ENCODE results near the gene TRAF4.
A peak's percentile ranks its signal among the peaks of the same experiment; 100 is the strongest.

TRAF4 gene

DNA sequence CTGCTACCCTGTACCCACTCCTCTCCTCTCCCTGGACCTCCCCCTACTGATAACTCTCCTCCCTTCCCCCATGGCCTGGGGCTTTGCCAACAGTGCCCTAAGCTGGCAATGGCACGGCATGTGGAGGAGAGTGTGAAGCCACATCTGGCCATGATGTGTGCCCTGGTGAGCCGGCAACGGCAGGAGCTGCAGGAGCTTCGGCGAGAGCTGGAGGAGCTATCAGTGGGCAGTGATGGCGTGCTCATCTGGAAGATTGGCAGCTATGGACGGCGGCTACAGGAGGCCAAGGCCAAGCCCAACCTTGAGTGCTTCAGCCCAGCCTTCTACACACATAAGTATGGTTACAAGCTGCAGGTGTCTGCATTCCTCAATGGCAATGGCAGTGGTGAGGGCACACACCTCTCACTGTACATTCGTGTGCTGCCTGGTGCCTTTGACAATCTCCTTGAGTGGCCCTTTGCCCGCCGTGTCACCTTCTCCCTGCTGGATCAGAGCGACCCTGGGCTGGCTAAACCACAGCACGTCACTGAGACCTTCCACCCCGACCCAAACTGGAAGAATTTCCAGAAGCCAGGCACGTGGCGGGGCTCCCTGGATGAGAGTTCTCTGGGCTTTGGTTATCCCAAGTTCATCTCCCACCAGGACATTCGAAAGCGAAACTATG, 5.2 kb downstream of the TRAF4 start:
- no peaks in the 10 kb centered on the region for H3K27me3 Mint-ChIP-seq
- peaks cover 2% of the 10 kb centered on the region for H3K36me3 Mint-ChIP-seq
- H3K27ac Mint-ChIP-seq, result peak overlapping the region; percentile 68

DNA sequence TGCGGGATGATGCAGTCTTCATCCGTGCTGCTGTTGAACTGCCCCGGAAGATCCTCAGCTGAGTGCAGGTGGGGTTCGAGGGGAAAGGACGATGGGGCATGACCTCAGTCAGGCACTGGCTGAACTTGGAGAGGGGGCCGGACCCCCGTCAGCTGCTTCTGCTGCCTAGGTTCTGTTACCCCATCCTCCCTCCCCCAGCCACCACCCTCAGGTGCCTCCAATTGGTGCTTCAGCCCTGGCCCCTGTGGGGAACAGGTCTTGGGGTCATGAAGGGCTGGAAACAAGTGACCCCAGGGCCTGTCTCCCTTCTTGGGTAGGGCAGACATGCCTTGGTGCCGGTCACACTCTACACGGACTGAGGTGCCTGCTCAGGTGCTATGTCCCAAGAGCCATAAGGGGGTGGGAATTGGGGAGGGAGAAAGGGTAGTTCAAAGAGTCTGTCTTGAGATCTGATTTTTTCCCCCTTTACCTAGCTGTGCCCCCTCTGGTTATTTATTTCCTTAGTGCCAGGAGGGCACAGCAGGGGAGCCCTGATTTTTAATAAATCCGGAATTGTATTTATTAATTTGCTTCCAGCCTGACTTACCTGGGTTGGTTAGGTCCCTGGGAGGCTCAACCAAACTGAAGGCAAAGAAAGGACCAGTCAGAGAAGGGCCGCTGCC, 5.8 kb downstream of the TRAF4 start:
- Mint-ChIP-seq H3K27me3 (no peaks in the 10 kb centered on the region), H3K27ac (no peak overlapping the region), H3K4me3 (peak overlapping the region; percentile 42), H3K36me3 (peaks cover 2% of the 10 kb centered on the region), H3K9me3 (no peaks in the 10 kb centered on the region), H3K4me1 (peaks cover 17% of the 10 kb centered on the region)

More for the DNA sequence above, 5.2 kb downstream of the TRAF4 start:
- Mint-ChIP-seq H3K9me3 (no peaks in the 10 kb centered on the region), H3K4me1 (peaks cover 17% of the 10 kb centered on the region), H3K4me3 (peak overlapping the region; percentile 26)

DNA sequence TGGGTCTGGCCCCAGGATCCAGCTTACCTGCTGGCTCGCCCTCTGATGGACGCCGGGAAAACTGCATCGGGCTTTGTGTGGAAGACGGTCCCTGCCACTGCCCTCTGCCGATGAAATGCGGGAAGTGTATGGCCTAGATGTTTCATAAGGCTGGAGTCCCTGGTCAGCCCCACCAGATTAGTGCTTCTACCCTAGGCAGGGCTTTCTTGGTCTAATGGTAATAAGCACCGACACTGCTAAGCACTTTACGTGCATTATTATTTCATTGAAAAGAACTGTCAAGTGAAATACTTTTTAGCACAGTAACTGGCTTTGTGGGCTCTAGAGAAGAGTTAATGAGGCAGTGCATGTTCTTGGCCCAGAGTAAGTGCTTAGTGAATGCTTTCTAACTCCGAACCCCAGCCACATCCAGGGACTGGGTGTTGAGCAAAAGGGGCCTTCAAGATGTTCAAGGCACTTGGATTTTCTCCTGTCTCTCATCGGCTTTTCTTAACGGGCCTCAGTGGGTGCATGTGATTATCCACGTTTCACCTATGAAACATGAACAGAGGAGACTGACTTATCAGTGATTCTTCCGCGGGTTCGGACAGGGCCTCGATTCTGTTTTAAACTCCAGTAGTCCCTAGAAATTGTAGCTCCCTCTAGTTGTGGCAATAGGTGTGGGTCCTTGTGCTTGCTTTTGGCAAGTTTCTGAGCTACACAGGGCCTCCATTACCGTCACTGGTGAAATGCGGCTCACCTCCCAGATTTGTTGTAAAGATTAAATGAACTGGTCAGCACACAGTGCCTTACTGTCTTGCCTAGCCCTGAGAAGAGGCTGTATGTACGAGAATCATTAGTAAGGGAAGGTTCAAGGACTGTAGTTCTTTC, 6.6 kb downstream of the TRAF4 start:
- no peak overlapping the region for H3K27ac Mint-ChIP-seq
- peaks cover 2% of the 10 kb centered on the region for H3K36me3 Mint-ChIP-seq
- no peaks in the 10 kb centered on the region for H3K9me3 Mint-ChIP-seq
- H3K4me3 Mint-ChIP-seq, result peak overlapping the region; percentile 42
- H3K27me3 Mint-ChIP-seq, result no peaks in the 10 kb centered on the region
- H3K4me1 Mint-ChIP-seq, result peaks cover 17% of the 10 kb centered on the region

DNA sequence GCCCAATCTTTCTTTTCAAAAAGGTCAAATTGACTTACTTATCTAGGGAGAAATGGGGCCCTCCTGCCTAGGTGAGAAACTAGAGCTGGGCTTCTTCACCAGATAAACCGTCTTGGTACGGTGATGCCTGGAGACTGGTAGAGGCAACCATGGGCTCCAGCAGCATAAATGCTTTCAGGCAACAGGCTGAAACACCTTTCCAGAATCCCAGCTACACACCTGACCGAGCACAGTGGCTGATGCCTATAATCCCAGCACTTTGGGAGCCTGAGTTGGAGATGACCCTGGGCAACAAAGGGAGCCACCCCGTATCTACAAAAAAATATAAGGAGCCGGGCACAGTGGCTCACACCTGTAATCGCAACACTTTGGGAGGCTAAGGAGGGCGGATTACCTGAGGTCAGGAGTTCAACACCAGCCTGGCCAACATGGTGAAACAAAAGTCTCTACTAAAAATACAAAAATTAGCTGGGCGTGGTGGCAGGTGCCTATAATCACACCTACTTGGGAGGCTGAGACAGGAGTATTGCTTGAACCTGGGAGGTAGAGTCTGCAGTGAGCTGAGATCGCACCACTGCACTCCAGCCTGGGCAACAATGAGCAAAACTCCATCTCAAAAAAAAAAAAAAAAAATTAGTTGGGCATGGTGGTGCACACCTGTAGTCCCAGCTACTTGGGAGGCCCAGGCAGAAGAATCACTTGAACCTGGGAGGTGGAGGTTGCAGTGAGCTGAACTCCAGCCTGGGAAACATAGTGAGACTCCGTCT, 8.0 kb downstream of the TRAF4 start:
- H3K4me1 Mint-ChIP-seq, result peaks cover 11% of the 10 kb centered on the region
- H3K27me3 Mint-ChIP-seq, result no peaks in the 10 kb centered on the region
- H3K36me3 Mint-ChIP-seq, result peaks cover 4% of the 10 kb centered on the region
- H3K27ac Mint-ChIP-seq, result no peak overlapping the region
- H3K9me3 Mint-ChIP-seq, result no peaks in the 10 kb centered on the region
- no peak overlapping the region for H3K4me3 Mint-ChIP-seq

DNA sequence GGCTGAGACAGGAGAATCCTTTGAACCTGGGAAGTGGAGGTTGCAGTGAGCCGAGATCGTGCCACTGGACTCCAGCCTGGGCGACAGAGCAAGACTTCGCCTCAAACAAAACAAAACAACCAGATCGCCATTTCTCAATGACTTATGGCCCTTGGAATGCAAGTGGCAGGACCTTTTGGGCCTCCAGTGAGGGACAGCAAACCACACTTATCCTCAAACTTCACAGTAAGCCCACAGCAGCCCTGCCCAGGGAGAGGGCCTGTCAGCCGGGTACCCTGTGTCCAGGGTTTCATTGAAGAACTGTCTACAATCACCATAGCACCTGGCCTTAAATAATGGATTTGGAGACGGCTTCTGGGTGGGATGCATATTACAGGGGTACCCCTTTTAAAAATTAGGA, 11.7 kb downstream of the TRAF4 start:
- Mint-ChIP-seq H3K36me3 (peaks cover 13% of the 10 kb centered on the region), H3K9me3 (no peaks in the 10 kb centered on the region), H3K4me3 (no peak overlapping the region), H3K27me3 (no peaks in the 10 kb centered on the region), H3K4me1 (no peaks in the 10 kb centered on the region), H3K27ac (peak overlapping the region; percentile 59)

DNA sequence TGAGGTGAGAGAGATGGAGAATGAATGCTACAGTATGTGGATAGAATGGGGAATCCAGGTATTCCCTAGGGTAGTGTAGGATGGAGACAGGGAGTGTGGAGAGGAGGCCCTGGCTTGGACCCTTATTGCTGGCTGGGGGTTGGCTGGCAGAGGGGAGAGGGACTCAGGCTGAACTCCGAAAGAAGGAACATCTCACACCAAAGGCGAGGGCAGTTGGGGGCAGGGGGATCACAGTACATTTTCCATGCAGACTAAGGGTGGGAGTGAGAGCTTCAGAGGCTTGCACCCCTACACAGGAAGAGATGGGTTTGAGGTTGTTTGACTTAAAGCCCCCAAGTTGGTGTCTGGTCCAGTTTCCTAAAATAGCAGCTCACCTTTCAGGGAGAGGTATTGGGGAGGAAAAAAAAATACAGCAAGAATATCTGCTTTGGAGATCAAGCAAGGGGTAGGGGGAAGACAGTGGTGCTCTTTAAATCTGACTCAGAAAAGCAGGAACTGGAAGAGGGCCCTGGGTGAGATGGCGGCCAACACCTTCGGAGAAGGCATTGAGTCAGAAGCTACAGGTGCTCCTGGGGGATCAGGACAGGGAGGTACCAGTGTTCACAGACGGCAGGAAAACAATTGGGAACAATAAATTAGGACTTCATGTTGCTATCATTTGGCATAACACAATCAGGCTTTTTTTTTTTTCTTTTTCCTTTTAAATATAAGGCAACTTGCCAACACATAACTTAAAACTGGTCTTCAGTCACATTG, 12.4 kb downstream of the TRAF4 start:
- Mint-ChIP-seq H3K9me3 (no peaks in the 10 kb centered on the region), H3K27me3 (no peaks in the 10 kb centered on the region), H3K27ac (peak overlapping the region; percentile 68)

DNA sequence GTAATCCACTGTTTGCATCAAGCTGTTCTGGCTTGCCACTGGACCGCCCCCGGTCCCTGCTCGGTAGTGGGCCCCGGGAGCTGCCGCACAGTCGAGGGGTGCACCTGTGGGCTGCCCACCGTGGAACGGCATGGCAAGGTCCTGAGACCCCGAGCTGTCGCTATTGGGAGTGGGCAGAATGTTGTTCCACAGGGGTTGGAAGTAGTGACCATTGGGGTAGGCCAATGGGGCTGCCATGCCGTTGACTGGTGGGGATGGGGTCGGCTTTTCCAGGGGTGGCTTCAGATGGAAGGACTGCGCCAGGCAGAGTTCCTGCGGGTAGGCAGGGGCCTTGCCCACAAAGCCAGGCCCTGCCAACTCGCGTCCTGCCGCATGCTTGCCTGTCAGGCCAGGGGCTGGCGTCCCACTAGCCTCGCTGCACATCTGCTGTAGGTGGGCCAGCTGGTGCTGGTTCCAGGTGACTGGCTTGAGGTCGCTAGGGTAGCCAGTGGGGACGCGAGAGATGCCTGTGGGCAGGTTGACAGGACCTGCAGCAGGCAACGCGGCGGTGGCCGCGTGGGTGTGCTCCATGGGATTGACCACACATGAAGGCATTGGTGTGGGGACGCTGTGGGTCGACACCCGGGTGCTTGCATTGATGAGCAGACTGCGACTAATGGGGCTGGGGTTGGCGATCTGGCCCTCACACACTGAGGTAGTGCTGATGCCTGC, 14.8 kb downstream of the TRAF4 start:
- no peaks in the 10 kb centered on the region for H3K9me3 Mint-ChIP-seq
- H3K27ac Mint-ChIP-seq, result peak overlapping the region; percentile 65
- peaks cover 4% of the 10 kb centered on the region for H3K4me1 Mint-ChIP-seq
- H3K36me3 Mint-ChIP-seq, result peaks cover 13% of the 10 kb centered on the region
- H3K27me3 Mint-ChIP-seq, result no peaks in the 10 kb centered on the region
- H3K4me3 Mint-ChIP-seq, result no peak overlapping the region

More for the DNA sequence above, 12.4 kb downstream of the TRAF4 start:
- H3K4me1 Mint-ChIP-seq, result no peaks in the 10 kb centered on the region
- peaks cover 13% of the 10 kb centered on the region for H3K36me3 Mint-ChIP-seq
- H3K4me3 Mint-ChIP-seq, result no peak overlapping the region

DNA sequence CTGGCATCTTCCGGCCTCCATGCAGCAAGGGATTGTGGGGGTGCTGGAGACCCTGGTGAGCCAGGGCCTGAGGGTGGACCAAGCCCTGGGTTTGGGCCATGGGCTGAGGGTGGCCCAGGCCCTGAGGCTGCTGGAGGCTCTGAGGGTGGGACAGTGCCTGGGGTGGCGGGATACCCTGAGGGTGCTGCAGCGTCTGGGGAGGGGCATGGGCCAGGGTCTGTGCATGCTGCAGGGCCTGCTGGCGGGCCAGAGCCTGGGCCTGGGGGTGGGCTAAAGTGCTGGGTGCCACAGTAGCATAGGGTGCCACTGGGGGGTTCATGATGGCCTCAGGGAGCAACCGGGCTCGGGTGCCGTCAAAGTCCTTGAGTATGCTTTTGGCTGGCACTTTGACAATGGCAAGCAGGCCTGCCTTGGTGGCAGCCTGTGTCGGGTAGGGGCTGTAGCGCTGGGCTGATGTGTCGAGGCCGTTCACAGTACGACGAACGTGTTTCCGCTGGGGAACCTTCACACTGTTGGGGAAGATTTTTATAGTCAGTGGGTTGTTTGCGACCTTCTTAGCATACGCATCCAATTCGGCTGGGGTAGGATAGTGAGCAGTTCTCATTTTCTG, 15.6 kb downstream of the TRAF4 start:
- Mint-ChIP-seq H3K9me3 (no peaks in the 10 kb centered on the region), H3K4me3 (no peak overlapping the region), H3K4me1 (peaks cover 7% of the 10 kb centered on the region), H3K36me3 (peaks cover 15% of the 10 kb centered on the region), H3K27ac (no peak overlapping the region), H3K27me3 (no peaks in the 10 kb centered on the region)

DNA sequence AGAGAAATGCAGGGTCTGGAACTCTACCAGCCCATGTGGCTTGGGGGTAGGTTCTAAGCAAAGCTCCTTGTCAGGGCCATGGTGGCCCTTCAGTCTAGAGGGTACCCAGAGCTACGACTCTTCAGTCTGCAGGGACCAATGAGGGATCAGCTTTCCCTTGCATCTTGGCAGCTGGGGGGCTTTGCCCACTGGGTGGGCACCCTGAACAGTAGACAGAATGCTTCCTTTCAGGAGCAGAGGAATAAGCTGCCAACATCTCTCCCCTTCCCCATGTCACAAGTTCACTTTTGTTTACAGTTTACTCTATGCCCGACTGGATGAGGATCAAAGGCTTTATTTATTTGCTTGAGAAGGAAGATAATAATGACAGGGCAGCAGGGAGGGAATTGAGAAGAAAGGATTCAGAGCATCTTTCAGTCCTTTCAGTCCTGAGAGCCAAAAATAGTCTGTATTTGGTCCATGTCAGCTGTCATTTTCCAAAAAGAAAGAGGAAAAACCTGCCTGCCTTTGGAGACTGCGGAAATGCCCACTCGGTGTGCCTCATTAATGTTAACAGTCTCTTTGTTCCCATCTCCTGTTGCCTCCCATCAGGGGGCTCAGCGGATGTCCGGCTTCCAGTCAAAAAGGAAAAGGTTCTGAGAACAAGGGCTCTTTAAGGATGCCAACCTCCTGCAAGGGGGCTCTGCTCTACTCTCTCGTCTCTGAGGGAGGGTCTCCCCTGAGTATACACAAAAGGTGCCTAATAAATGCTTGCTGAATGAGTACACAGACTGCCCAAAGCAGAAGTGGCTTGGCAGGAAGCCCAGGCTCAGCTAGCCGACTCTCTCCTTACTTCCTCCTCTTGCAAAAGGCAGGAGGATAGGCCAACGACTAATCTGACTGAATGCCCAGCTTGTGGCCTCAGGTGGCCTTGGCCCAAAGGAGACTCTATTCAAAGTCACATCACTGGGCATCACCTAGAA, 17.1 kb downstream of the TRAF4 start:
- peaks cover 7% of the 10 kb centered on the region for H3K4me1 Mint-ChIP-seq
- H3K4me3 Mint-ChIP-seq, result no peak overlapping the region
- no peak overlapping the region for H3K27ac Mint-ChIP-seq
- H3K27me3 Mint-ChIP-seq, result no peaks in the 10 kb centered on the region
- H3K9me3 Mint-ChIP-seq, result no peaks in the 10 kb centered on the region
- peaks cover 15% of the 10 kb centered on the region for H3K36me3 Mint-ChIP-seq

DNA sequence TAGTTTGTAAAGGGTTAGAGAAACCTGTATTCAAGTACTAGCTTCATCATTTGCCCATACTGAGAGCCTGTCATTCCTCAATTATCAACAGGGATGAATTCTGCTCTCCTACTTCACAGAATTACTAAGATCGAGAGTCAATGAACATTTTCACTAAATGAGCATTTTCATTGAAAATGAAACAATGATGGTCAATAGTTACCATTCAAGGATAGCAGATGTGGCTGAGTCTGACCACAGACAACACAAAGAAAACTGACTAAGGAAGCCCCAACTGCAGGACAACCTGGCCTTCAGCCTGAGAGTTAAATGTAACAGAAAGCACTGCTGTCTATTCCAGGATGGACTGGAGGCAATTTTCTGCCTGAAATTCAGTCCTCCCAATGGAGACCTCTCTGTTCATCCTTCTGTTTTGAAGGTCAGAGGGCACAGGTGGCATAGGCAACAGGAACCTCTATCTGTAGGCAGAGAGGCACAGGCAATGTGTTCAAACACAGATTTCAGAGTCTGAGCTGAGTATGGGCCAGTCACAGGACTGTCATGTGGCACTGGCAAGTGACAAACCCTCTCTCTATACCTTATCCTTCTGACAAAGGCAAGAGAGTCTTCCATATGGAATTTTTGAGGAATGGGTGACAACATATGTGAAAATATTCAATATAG, 19.5 kb downstream of the TRAF4 start:
- peaks cover 7% of the 10 kb centered on the region for H3K36me3 Mint-ChIP-seq
- no peaks in the 10 kb centered on the region for H3K27me3 Mint-ChIP-seq
- peak overlapping the region; percentile 55 for H3K27ac Mint-ChIP-seq
- no peak overlapping the region for H3K4me3 Mint-ChIP-seq
- H3K9me3 Mint-ChIP-seq, result no peaks in the 10 kb centered on the region
- peaks cover 7% of the 10 kb centered on the region for H3K4me1 Mint-ChIP-seq

DNA sequence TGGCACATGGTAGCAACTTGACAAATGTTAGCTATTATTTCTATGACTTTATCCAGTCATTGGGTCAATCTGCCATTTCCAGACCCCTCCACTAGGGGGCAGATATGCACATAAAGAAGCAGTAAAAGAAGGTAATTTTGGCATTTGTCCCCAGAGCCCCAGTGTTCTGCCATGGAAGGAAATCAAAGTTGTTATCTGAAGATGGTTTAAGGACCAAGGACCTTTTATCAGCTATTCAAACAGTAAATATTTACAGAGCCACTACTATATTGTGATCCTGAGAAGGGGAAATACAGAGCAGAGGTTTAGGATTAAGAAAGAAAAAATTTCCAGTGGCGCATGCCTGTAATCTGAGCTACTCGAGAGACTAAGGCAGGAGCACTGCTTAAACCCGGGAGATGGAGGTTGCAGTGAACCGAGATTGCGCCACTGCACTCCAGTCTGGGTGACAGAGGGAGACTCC, 20.0 kb downstream of the TRAF4 start:
- peaks cover 7% of the 10 kb centered on the region for H3K4me1 Mint-ChIP-seq
- H3K27ac Mint-ChIP-seq, result peak overlapping the region; percentile 86
- H3K9me3 Mint-ChIP-seq, result no peaks in the 10 kb centered on the region
- H3K27me3 Mint-ChIP-seq, result no peaks in the 10 kb centered on the region
- H3K4me3 Mint-ChIP-seq, result no peak overlapping the region
- peaks cover 7% of the 10 kb centered on the region for H3K36me3 Mint-ChIP-seq

DNA sequence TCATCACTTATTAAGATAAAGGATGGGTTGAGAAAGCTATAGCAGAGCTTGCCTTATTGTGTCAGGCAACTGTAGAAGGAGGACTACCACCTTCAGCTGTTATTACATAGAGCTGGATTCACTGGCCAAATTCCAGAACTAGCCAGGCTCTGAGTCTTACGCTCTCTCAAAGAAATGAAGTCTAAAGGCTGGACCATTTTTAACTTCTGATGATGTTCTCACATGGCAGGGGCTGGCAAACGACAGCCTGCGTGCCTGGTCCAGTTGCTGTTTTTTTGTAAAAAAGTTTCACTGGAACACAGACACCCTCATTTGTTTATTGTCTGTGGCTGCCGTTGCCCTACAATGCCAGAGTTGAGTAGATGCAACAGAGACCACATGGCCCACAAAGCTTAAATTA, 21.2 kb downstream of the TRAF4 start:
- peaks cover 14% of the 10 kb centered on the region for H3K4me1 Mint-ChIP-seq
- no peaks in the 10 kb centered on the region for H3K9me3 Mint-ChIP-seq
- no peaks in the 10 kb centered on the region for H3K27me3 Mint-ChIP-seq
- no peak overlapping the region for H3K4me3 Mint-ChIP-seq
- H3K36me3 Mint-ChIP-seq, result peaks cover 2% of the 10 kb centered on the region
- peak overlapping the region; percentile 37 for H3K27ac Mint-ChIP-seq

Data from activated naive CD4-positive, alpha-beta T cell treated with anti-CD3 and anti-CD28 coated beads, Interleukin-2, amount 50 U/mL, for 24 hours (primary cell).